Measurements from ENCODE around the gene HOXD9. TPM values are rescaled to one million over a fixed set of nuclear protein-coding genes. Genes with fewer than 3 reads are reported as not detected.

The HOXD9 gene
- total RNA-seq, 2 experiments from 2014 or later = not detected

DNA sequence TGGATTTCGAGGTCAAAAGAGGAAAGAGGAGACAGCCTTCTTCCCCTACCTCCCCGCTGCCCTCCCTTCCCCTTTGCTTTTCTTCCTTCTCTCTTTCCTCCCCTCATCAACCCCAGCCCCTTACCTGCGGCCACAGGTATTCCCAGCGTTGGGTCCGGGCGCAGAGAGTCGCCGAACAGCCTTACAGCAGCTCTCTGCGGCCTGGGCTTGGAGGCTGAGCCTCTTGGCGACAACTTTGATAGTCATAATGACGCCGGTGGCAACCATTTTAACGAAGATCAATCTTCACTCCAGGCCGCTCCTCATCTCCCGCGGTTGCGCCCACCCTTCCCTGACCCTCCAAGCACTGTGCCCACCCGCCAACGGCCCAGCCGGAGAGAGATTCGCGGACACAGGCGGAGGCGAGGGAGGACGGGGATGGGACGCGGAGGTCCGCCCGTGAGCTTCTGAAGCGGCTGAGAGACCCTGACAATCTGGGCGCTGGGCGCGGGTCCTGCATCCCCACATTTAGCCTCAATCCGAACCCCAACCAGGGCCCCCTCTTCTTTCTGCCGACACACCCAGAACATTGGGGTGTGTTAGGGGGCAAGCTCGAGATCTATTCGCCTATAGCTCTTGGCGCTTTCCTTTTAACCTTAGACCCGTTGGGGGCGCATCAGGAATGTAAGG is 37.3 kb upstream of the HOXD9 start:
- ChIA-PET CTCF (interaction anchor here (1.0 to 1.6 kb wide), 3 partner anchors 11 to 395 kb away, joined by 3 to 4 read pairs (median 4); no protein-coding TSS in a partner anchor), POLR2A (no interaction called here)

DNA sequence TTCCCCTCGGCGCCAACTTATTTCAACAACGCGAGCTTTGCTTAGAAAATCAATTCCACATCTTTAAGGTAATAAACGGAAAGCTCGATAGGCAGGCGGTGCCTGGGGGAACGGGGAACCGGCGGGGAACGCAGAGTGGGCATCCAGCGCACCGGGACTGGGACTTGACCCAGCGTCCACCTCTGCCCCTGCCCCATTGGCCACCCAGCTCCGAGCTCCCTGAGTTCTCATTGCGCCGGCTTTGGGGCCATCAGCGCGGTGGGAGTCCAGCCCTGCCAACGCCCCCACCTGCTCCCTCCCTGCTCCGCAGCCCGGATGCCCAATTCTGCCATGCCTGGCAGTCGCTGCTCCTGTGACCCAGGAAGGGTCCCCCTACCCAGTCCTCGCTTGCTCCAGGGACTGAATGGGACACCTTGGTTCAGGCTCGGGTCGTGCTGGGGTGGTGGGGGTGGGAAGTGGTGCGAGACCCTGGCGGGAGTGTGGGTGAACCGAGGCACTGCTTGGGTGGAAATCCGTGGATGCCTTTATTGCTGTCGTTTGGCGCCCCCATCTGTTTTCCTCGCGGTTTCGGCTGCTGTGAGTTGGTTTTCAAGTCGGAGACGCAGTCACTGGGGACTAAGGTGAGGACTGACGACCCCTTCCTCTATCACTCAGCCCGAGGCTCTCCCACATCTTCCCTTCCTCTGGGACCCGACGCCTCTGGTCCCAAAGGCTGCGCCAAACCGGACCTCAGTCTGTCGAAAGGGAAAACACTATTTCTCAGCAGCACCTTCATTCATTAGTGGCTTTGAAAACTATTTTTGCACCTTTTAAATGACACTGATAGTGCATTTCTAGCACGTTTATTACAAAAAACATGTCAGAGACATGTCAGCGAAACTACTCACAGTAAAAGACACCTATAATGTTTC is 36.4 kb upstream of the HOXD9 start:
- ChIA-PET CTCF (interaction anchor here (1.3 to 1.6 kb wide), 2 partner anchors 12 to 396 kb away, joined by 4 read pairs; no protein-coding TSS in a partner anchor), POLR2A (no interaction called here)

DNA sequence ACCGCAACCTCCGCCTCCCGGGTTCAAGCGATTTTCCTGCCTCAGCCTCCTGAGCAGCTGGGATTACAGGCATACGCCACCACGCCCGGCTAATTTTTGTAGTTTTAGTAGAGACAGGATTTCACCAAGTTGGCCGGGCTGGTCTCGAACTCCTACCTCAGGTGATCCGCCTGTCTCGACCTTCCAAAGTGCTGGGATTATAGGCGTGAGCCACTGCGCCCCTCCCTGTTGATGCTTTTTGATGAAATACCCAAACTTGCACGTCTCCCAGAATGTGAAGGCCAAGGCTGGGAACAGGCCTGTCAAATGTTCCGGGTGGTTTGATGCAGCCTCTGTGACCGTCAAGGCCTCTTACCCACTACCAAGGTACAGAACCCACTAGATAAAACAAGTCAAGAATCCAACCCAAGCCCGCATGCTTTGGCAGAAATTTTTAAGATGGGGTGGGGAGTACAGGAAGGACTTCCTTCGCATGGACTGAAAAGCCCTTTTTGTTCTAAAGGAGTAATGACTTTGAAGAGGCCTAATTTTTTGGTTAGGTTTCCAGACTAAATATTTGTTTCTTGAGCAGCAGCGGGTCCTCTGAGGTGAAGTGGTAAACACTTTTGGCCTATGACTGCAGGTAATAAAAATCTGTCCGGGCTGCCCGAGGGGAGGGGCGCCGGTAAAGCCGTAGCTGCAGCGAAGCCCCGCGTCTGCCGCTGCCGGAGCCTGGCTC is 35.0 kb upstream of the HOXD9 start:
- CTCF ChIA-PET = interaction anchor here (2.3 kb wide), 1 partner anchor 10 kb away, joined by 8 read pairs; no protein-coding TSS in a partner anchor
- POLR2A ChIA-PET = no interaction called here

DNA sequence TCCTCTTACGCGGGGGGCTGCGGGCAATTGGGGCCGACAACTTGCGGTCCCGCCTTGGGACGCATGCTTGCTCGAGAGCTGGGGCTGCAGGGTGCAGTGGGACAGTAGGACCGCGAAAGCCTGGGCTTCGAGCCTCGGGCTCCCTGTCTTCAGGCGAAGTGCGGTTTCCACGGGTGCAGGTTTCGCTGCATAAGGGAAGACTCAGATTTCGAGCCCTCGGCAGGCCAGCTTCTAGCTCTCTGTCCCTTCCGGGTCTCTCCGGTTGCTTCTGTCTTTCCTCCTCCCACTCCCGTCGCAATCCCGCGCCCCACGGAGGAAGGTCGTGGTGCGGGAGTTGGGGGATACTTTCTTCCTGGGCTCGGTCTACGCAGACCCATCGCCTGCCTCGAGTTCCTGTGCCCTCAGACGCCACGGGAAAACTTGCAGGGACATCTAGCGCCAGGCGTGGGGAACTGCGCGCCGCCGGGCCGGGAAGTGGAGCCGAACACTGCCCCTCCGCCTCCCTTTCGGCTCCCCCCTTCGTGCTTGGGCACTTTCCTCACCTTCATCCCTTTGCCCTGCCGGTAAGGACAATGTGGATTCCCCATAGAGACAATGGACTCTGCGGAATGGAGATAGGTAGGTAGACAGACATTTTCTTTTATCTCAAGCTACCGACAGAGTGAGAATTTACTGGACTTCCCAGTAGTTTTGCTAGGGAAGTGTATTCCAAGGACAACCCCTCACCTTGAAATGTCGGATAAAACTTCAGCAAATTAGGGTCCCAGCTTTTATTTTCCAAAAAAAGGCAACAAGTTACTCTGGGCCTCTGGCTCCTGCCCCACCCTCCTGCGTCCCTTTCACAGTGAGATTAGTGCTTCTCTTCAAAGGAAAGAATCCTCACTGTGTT is 34.2 kb upstream of the HOXD9 start:
- POLR2A ChIA-PET = no interaction called here
- CTCF ChIA-PET = interaction anchor here (0.6 to 2.3 kb wide), 2 partner anchors 9 to 132 kb away, joined by 5 to 8 read pairs; no protein-coding TSS in a partner anchor

DNA sequence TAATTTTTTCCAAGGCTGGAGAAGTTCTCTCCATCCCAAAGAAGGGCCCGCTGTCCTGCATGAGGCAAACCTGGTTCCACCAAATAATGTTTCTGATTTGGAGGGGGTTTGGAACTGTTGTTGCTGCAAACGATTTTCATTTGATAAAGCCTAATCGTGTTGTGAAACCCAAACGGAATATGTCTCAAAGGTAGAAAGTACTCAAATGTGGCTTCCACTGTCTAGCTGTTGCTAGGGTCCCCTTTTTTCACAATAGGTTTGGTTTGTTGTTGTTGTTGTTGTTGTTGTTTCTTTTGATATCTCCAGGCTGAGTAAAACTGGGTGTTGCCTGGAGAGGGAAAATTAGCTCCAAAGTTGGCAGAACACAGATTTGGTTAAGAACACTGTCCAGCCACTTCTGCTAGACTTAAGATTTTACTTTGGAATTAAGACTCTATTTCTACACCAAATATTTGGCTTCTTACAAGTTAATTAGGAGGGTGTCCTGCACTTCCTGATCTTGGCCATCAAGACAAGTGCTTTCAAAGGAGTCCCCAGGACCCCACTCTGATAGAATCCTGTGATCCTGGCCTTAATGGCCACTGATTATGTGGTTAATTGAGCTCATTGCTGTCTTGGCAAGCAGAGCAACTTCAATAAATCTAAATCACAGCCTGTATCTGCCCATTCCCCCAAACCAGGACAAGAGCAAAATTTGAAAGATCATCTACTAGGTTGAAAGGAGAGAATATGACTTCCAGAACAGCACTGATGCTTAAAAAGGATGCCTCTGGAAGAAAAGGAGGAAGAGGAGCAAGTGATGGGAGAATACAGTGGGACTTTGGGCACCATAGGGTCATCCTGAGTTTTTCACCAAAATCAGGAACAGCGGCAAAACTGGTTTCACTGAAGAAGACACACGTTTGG is 33.3 kb upstream of the HOXD9 start:
- POLR2A ChIA-PET = no interaction called here

DNA sequence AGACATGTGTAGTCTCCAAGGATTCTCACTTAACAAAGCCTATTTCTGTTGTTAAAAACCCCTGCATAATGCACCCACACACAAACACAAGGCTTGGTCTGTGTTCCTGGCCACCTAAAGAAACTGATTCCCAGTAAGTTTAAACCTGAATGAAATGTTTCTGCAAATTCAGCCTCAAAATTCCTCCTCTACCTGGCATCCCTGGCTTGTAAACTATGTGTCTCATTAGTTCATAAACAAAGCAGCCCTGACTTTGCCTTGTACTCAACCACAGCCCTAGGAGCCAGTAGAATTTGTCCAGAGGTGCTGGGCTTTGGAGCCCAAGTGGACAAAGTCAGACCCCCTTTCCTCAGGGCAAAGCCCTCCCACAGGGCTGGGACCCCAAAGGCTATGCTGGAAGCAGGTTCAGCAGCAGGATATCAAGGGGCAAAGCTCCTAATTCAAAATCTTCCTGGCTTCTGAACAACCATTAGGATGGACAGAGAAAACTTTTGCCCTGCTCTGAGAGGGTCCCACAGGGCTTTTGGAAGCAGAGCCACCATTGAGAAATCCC is 32.6 kb upstream of the HOXD9 start:
- CTCF ChIA-PET = interaction anchor here (2.3 kb wide), 1 partner anchor 8 kb away, joined by 8 read pairs; no protein-coding TSS in a partner anchor
- POLR2A ChIA-PET = no interaction called here

More for the DNA sequence above, 33.3 kb upstream of the HOXD9 start:
- CTCF ChIA-PET = interaction anchor here (2.3 kb wide), 1 partner anchor 8 kb away, joined by 8 read pairs; no protein-coding TSS in a partner anchor

DNA sequence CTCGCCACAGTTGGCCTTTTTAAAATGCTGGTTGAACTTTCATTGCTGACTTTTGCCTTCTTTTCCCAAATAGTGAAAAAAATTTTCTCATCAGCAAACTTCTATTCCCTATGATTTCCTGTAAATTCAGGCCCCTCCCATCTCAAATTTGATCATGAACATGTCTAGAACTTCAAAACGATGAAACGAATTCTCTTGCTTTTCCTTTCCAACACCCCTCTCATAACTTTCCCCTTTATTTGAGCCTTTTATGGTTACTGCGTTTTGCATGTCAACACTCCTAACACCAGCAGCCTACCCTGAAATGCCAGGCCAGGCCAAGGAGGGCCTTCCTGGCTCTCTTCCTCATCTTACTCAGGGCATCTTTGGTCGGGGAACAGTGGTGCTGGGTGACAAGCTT is 31.7 kb upstream of the HOXD9 start:
- CTCF ChIA-PET = no interaction called here

DNA sequence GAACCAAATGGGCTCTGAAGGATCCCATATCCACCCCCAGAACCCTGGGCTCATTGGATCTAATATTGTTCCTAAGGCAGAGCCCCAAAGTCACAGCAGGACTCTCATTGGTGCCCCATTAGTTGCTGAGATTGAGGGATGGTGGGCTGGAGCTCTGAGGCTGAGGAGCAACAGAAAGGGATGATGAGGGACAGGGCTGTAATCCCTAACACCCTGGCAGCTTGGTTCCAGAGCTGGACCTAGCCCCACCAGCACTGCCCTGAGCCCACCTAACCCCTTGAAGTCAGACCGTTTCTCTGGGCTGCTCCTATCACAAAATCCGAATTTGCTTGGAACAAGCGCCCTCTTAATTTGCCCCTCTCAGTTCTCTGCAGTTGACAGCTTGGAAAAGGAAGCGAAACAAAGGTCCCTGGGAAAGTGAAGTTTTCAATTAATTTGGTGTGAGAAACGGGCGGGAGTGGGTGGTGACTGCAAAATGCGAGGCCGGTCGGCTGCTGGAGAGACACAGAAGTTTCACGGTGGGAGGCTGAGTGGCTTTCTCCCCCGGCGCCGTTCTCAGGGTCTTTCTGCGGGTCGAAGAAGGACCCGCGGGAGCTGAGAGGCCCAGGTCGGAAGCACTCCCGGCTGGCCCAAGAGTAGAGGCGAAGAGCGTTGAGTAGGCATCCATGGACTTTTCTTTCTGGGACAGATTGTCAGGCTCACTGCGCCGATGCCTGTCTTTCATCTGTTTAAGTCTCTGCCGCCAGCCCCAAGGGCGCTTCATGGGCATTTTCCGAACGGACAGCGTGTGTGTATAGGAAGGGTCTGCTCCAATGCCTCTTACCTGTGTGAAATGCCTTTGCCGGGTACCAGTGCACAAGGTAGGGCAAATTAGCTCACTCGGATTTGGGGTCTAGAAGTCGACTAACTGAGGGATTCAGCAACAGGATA is 30.9 kb upstream of the HOXD9 start:
- ChIA-PET POLR2A (no interaction called here), CTCF (no interaction called here)

More for the DNA sequence above, 31.7 kb upstream of the HOXD9 start:
- POLR2A ChIA-PET = no interaction called here

DNA sequence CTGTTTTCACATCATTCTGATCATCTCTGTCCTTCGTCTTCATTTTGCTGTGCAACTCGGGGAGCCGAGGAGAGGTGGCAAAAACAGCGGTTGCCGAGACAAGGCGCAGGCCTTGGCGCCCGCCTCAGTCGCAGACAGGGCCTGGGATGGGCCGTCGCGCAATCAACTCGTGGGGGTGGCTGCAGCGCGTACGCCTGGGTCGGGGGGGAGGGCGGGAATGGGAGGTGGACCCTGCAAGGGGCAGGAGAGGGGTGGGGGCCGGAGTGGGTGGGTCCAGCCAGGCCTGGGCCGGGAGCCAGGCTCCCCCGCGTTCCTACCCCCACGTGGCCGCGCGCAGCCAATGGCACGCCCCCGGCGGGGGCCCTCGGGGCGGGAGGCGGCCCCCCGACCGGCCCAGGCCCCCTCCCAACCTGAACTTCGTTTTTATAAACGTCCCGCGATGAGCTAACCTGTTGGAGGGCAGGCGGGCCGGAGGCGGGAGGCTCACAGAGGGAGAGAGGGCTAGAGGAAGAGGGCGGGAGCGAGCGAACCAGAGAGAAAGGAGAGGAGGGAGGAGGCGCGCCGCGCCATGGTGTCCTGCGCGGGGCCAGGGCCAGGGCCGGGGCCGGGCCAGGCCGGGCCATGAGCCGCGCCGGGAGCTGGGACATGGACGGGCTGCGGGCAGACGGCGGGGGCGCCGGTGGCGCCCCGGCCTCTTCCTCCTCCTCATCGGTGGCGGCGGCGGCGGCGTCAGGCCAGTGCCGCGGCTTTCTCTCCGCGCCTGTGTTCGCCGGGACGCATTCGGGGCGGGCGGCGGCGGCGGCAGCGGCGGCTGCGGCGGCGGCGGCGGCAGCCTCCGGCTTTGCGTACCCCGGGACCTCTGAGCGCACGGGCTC is 30.0 kb upstream of the HOXD9 start, which contains the start of gene HOXD13:
Gene HOXD13, plus strand, starts transcription at position 452 of the 875 bp plus-strand sequence. Its CDS starts 170 bp downstream, at position 622.
- ChIA-PET CTCF (no interaction called here), POLR2A (no interaction called here)

DNA sequence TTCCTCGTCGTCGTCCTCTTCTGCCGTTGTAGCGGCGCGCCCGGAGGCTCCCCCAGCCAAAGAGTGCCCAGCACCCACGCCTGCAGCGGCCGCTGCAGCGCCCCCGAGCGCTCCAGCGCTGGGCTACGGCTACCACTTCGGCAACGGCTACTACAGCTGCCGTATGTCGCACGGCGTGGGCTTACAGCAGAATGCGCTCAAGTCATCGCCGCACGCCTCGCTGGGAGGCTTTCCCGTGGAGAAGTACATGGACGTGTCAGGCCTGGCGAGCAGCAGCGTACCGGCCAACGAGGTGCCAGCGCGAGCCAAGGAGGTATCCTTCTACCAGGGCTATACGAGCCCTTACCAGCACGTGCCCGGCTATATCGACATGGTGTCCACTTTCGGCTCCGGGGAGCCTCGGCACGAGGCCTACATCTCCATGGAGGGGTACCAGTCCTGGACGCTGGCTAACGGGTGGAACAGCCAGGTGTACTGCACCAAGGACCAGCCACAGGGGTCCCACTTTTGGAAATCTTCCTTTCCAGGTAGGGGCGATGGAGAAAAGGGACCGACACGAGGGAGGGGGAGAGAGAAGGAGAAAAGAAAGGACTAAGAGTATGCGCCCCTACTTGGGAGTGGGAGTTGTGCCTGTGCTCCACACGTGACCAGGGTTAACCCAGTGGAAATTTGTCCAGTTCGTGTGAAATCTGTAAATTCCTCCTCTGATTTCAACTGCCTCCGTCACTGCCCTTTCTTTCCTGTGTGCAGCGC is 29.2 kb upstream of the HOXD9 start:
- POLR2A ChIA-PET = no interaction called here
- CTCF ChIA-PET = interaction anchor here (1.2 kb wide), 1 partner anchor 402 kb away, joined by 4 read pairs; no protein-coding TSS in a partner anchor

DNA sequence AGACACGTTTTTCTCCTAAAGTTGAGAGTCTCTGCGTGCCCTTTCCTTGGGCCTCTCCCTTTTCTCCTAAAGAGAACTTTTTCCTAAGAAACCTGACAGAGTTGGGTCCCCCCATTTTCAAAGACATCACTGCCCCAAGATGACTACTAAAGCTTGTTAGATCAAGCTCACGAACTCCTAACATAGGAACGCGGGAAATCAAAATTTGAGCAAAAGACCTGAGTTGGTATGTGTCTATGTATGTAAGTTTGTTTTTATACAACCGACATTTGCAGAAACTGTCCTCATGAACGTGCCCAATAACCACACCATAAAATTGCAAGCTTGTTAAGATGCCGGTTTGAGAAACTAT is 28.6 kb upstream of the HOXD9 start:
- POLR2A ChIA-PET = no interaction called here

DNA sequence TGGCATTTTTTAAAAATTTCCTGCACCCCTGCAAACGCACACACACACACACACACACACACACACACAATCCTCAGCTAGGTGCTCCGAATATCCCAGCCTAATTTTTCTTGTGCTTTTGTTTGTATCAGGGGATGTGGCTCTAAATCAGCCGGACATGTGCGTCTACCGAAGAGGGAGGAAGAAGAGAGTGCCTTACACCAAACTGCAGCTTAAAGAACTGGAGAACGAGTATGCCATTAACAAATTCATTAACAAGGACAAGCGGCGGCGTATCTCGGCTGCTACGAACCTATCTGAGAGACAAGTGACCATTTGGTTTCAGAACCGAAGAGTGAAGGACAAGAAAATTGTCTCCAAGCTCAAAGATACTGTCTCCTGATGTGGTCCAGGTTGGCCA is 28.2 kb upstream of the HOXD9 start:
- ChIA-PET CTCF (interaction anchor here (0.6 to 1.2 kb wide), 2 partner anchors 57 to 403 kb away, joined by 3 to 4 read pairs; no protein-coding TSS in a partner anchor), POLR2A (no interaction called here)

More for the DNA sequence above, 28.6 kb upstream of the HOXD9 start:
- CTCF ChIA-PET = interaction anchor here (1.2 kb wide), 1 partner anchor 403 kb away, joined by 4 read pairs; no protein-coding TSS in a partner anchor

DNA sequence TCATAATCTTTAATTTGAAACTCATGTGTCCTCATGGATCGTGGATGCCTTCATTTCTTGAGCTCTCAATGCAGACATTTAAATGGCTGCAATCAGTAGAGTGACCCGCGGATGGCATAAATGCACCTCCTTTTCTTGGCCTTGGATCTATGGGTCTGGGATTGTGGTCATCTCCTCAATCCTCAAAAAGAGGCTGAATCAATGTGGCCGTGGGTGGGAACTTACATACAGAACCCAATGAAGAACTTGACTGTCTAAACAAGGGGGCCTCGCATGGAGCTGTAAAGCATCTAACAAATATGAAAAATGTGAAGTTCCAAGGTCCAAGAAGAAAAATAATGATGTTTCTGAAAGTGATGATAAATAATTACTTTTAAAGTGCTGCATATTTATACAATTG is 27.1 kb upstream of the HOXD9 start:
- ChIA-PET POLR2A (no interaction called here), CTCF (no interaction called here)

DNA sequence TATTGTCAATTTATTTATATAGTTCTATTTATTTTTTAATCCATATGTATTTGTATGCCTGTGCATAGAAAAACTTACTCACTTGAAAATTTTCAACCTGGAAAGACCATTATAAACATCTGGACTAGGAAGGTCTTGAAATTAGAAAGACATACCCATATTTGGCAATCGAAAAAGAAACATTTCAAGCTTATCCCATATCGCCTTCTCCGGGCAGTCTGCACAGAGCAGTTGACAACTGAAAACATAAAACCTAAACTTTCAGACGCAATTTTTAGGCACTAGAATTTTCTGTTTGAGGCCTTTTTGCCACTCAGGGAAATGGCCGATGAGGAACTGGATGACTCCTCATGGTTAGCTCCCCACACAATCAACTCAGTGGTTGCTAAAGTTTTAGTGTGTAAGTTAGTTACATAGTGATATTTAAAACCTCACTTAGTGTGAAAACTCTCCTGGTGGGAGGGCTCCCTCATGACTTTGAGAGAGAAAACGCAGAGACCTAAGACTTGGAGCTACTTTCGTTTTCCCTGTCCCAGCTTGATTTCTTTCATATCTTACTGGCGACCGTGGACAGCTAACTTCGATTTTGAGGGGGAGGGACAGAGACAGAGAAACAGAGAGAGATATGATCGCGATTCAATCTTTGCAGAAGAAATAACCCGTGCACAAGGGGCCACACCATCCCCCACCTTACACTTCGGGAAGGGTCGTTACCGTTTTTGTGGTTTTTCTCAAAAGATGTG is 26.1 kb upstream of the HOXD9 start:
- ChIA-PET POLR2A (no interaction called here), CTCF (interaction anchor here (0.5 to 2.1 kb wide), 4 partner anchors 8 to 784 kb away, joined by 3 to 14 read pairs (median 6); partner anchors contain the start of gene HOXD11)
